ENCODE data around the gene DPM3. TPM values are rescaled to one million over a fixed set of nuclear protein-coding genes. Genes with fewer than 3 reads are reported as not detected.

DPM3 gene
- total and polyA plus RNA-seq, 7 donors = 29.2 to 220 (median 143) TPM

- TF ChIP-seq POLR2AphosphoS5 (IDR thresholded peaks at IDR 0.05) = no peak
- no peak for TF ChIP-seq POLR2A (IDR thresholded peaks at IDR 0.05)
- H3K27me3 ChIP-seq = peaks cover 12 to 29% (median 20%) of the 10 kb centered on the region in 3 donors
- DNase-seq = peak; percentile 62
- H3K4me1 ChIP-seq = peaks cover 0 to 33% (median 18%) of the 10 kb centered on the region in 4 donors
- no peak overlapping the region for H3K27ac ChIP-seq
- no peak overlapping the region for H3K4me3 ChIP-seq
- no peaks in the 10 kb centered on the region for H3K9me3 ChIP-seq
- no peaks in the 10 kb centered on the region for H3K36me3 ChIP-seq
- intact Hi-C loops (cut with DNase I) = no loop called here
- 70 to 81% methylated on average over 11 of the region's 11 CpGs for WGBS, 2 donors
These were observed 37.0 kb upstream of the DPM3 start for GRCh38 chr1:155177192-155177917.

- intact Hi-C loops (cut with DNase I) = loop anchor here (1.0 kb wide), 1 partner anchor 17 kb away; no protein-coding TSS in a partner anchor
- H3K4me3 ChIP-seq = no peak overlapping the region
- TF ChIP-seq POLR2AphosphoS5 (IDR thresholded peaks at IDR 0.05) (no peak), CTCF (IDR thresholded peaks at IDR 0.05) (peak; percentile 88 to 94 (median 91)), POLR2A (IDR thresholded peaks at IDR 0.05) (no peak), EP300 (IDR thresholded peaks at IDR 0.05) (no peak)
- H3K27ac ChIP-seq = no peak overlapping the region
- no peaks in the 10 kb centered on the region for H3K36me3 ChIP-seq
- DNase-seq = peak; percentile 91
- WGBS, 2 donors = 54 to 61% methylated on average over 8 of the region's 8 CpGs
- no peaks in the 10 kb centered on the region for H3K9me3 ChIP-seq
- peaks cover 0 to 39% (median 24%) of the 10 kb centered on the region in 4 donors for H3K4me1 ChIP-seq
- H3K27me3 ChIP-seq = peaks cover 12 to 29% (median 20%) of the 10 kb centered on the region in 3 donors
These were observed 36.3 kb upstream of the DPM3 start for GRCh38 chr1:155176544-155177071.

GRCh38 chr1:155175927-155176371, 35.6 kb upstream of the DPM3 start:
- Histone ChIP-seq H3K36me3 (peaks cover 0 to 1% (median 0%) of the 10 kb centered on the region in 4 donors), H3K9me3 (no peaks in the 10 kb centered on the region), H3K4me1 (peaks cover 0 to 39% (median 26%) of the 10 kb centered on the region in 4 donors), H3K27me3 (peaks cover 12 to 29% (median 20%) of the 10 kb centered on the region in 3 donors), H3K4me3 (no peak overlapping the region), H3K27ac (no peak overlapping the region)
- 66 to 85% methylated on average over 9 of the region's 9 CpGs for WGBS, 2 donors
- intact Hi-C loops (cut with DNase I) = loop anchor here (1.0 kb wide), 1 partner anchor 17 kb away; no protein-coding TSS in a partner anchor
- DNase-seq = peak; percentile 60
- TF ChIP-seq EP300 (IDR thresholded peaks at IDR 0.05) = no peak
- no peak for TF ChIP-seq POLR2A (IDR thresholded peaks at IDR 0.05)
- TF ChIP-seq CTCF (IDR thresholded peaks at IDR 0.05) = no peak
- TF ChIP-seq POLR2AphosphoS5 (IDR thresholded peaks at IDR 0.05) = no peak

GRCh38 chr1:155175281-155175926, 35.1 kb upstream of the DPM3 start:
- Histone ChIP-seq H3K36me3 (peaks cover 0 to 7% (median under 1%) of the 10 kb centered on the region in 4 donors), H3K9me3 (no peaks in the 10 kb centered on the region), H3K4me3 (no peak overlapping the region), H3K27me3 (peaks cover 12 to 29% (median 20%) of the 10 kb centered on the region in 3 donors), H3K27ac (no peak overlapping the region), H3K4me1 (peaks cover 0 to 39% (median 26%) of the 10 kb centered on the region in 4 donors)
- peak; percentile 65 for DNase-seq
- 87 to 92% methylated on average over 12 of the region's 12 CpGs for WGBS, 2 donors
- intact Hi-C loops (cut with DNase I) = no loop called here
- TF ChIP-seq POLR2A (IDR thresholded peaks at IDR 0.05) = no peak

- TF ChIP-seq CTCF (IDR thresholded peaks at IDR 0.05) (no peak), POLR2AphosphoS5 (IDR thresholded peaks at IDR 0.05) (no peak), POLR2A (IDR thresholded peaks at IDR 0.05) (no peak), EP300 (IDR thresholded peaks at IDR 0.05) (no peak)
- DNase-seq = peak; percentile 69
- Histone ChIP-seq H3K27me3 (peaks cover 12 to 29% (median 20%) of the 10 kb centered on the region in 3 donors), H3K4me1 (peaks cover 0 to 39% (median 26%) of the 10 kb centered on the region in 4 donors), H3K36me3 (peaks cover 0 to 10% (median 5%) of the 10 kb centered on the region in 4 donors), H3K9me3 (no peaks in the 10 kb centered on the region), H3K4me3 (peak overlapping the region in 3 of 4 donors; percentile 11 to 83 (median 79)), H3K27ac (no peak overlapping the region)
- intact Hi-C loops (cut with DNase I) = loop anchor here (5.0 kb wide), 2 partner anchors 37 to 53 kb away; partner anchors contain the start of gene SLC50A1
- 11 to 21% methylated on average over 35 of the region's 35 CpGs for WGBS, 2 donors
These were observed 34.3 kb upstream of the DPM3 start for GRCh38 chr1:155174324-155175280.
